ENCODE results near the gene APBB3. TPM values are rescaled to one million over a fixed set of nuclear protein-coding genes. Genes with fewer than 3 reads are reported as not detected.
"Not testable (repeated sequence)": the region's sequence is repeated elsewhere in the genome, so short reads cannot be mapped to it uniquely, and the experiment has no call there.

Gene APBB3
- 14.4 TPM for polyA plus RNA-seq (2013, experiment 1 of 2; ENCODE audit: insufficient read length)
- 20.1 TPM for polyA plus RNA-seq (2013, experiment 2 of 2; ENCODE audit: insufficient read length)

- DNase-seq: peak; percentile 99
These were observed at the start of gene APBB3, which contains the start of gene SLC35A4 for GRCh38 chr5:140564196-140565023. Gene APBB3, minus strand, starts transcription at chr5:140564598. Its CDS starts 353 bp downstream, at chr5:140564245. Gene SLC35A4, plus strand, starts transcription at chr5:140564828. Its CDS starts 2,342 bp downstream, at chr5:140567170.

GRCh38 chr5:140611020-140611521 is 46.7 kb upstream of the APBB3 start:
- DNase-seq: no peak

- DNase-seq: no peak
These were observed 44.7 kb upstream of the APBB3 start for GRCh38 chr5:140609126-140609525.

GRCh38 chr5:140608722-140609121 is 44.3 kb upstream of the APBB3 start:
- no peak for DNase-seq

- DNase-seq: no peak
These were observed 42.6 kb upstream of the APBB3 start for GRCh38 chr5:140607031-140607430.

- no peak for DNase-seq
These were observed 41.5 kb upstream of the APBB3 start for GRCh38 chr5:140605879-140606278.

GRCh38 chr5:140603734-140604133 is 39.3 kb upstream of the APBB3 start:
- no peak for DNase-seq

- not testable (repeated sequence) for DNase-seq
These were observed 39.0 kb upstream of the APBB3 start for GRCh38 chr5:140603446-140603698.

- DNase-seq: no peak
These were observed 37.7 kb upstream of the APBB3 start for GRCh38 chr5:140602147-140602546.

GRCh38 chr5:140600096-140600495 is 35.7 kb upstream of the APBB3 start:
- DNase-seq: no peak

GRCh38 chr5:140598836-140599235 is 34.4 kb upstream of the APBB3 start:
- DNase-seq: no peak

- no peak for DNase-seq
These were observed 31.9 kb upstream of the APBB3 start for GRCh38 chr5:140596321-140596741.

GRCh38 chr5:140595538-140596300 is 31.3 kb upstream of the APBB3 start:
- no peak for DNase-seq

GRCh38 chr5:140594169-140594568 is 29.8 kb upstream of the APBB3 start:
- no peak for DNase-seq

- DNase-seq: not testable (repeated sequence)
These were observed 28.7 kb upstream of the APBB3 start for GRCh38 chr5:140593070-140593469.

GRCh38 chr5:140591747-140592372 is 27.5 kb upstream of the APBB3 start:
- peak; percentile 75 for DNase-seq

GRCh38 chr5:140590861-140591260 is 26.5 kb upstream of the APBB3 start:
- DNase-seq: no peak

- peak; percentile 40 for DNase-seq
These were observed 24.1 kb upstream of the APBB3 start for GRCh38 chr5:140588311-140589070.

GRCh38 chr5:140587495-140587894 is 23.1 kb upstream of the APBB3 start:
- DNase-seq: no peak

GRCh38 chr5:140579188-140579747 is 14.9 kb upstream of the APBB3 start:
- not testable (repeated sequence) for DNase-seq

- DNase-seq: peak; percentile 50
These were observed 12.4 kb upstream of the APBB3 start for GRCh38 chr5:140576776-140577201.

- DNase-seq: no peak
These were observed 10.9 kb upstream of the APBB3 start for GRCh38 chr5:140575309-140575708.
